AG09319 (cell line): ENCODE results near the gene CBLL2.
A peak's percentile ranks its signal among the peaks of the same experiment; 100 is the strongest.

Experiments used
- DNase-seq: peaks from one replicate; pipeline ENCODE4 v3.0.0-alpha.2; 2010; ENCODE audit warnings: low read depth; ENCODE audit errors: extremely low read depth
- CTCF ChIP-seq: IDR thresholded peaks from 2 replicates; pipeline ENCODE4 v1.5.1; 2011; ENCODE audit warnings: low read depth, mild to moderate bottlenecking, inconsistent platforms, low read length, moderate library complexity

CBLL2 gene

DNA sequence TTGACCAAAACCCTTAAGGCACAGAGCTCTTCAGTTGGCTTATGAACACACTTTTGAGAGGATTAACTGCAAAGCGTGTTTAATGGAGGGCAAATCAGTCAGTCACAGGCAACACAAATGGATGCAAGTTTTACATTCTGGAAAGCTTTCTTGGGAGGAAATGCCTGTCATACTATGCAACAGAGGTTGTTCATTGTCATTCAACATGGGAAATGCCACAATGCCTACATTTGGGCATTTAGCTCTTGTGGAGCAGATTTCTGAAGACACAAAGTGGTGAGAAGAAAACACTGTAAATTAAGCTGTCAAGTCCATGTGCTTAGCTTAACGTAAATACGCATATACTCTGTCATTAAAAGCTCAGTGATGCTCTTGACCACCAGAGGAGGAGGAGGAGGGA, 41.1 kb downstream of the CBLL2 start:
- no peak for DNase-seq
- no peak for TF ChIP-seq CTCF

- no peak for TF ChIP-seq CTCF
- no peak for DNase-seq
Observed at GRCh38 chrX:22314211-22314610, 41.5 kb downstream of the CBLL2 start.

DNA sequence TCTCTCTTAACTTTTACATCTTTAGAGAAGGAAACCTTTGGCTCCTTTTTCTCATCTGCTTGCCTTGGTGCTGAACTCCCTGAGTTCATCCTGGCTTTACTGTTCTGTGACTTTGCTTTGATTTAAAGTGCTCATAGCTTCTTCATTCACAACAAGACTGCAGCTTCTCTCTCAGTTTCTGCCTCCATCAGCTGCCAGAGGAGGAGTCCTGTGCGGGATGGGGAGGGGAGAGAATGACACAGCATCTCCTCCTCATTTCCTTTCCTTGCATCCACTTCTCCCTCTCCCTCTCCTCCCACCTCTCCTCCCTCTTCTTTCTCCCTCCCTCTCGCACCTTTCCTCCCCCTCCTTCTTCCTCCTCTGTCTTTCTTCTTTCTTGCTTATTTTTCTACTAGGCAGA, 42.0 kb downstream of the CBLL2 start:
- DNase-seq: no peak

GRCh38 chrX:22315151-22315550, 42.4 kb downstream of the CBLL2 start:
- DNase-seq: no peak
- no peak for TF ChIP-seq CTCF

More for the DNA sequence above, 42.0 kb downstream of the CBLL2 start:
- TF ChIP-seq CTCF: no peak

DNA sequence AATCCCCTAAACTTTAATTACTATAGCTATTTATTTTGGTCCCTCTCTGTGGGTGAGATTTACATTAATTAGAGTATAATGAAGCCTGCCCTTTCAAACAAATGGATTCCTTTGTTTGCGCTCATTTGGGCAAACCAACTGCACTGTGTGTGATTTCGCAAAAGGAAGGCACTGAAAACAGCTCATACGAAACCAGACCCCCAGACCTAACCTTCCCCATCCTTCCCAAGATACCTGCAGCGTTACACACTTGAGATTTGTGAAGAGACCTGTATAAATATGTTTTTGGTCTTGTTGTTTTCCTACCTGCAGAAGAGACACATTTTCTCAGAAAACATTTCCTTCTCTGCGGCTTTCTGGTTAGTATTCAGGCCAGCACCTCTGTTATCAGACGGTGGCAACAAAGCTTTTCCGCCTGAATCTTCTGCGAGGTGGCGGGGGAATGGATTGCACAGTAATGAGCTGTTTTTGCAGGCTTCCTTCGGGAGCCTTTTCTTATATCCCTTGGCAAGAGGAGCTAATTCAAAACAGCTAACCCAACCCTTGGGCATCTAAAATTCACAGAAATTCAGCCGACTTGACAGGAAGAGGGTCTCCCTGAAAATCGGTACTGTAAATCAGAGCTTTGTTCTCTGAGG, 47.6 kb downstream of the CBLL2 start:
- TF ChIP-seq CTCF: no peak
- no peak for DNase-seq

GRCh38 chrX:22323541-22323940, 50.8 kb downstream of the CBLL2 start:
- DNase-seq: peak; percentile 11
- no peak for TF ChIP-seq CTCF
